Ectodermal cell (in vitro differentiated cells): ENCODE data around the gene STBD1.
"Not testable (repeated sequence)": the region's sequence is repeated elsewhere in the genome, so short reads cannot be mapped to it uniquely, and the experiment has no call there.

ENCODE experiments used
- H3K27ac ChIP-seq: 2 replicates; pipeline ENCODE4 v1.7.0; 2013; ENCODE audit warnings: mild to moderate bottlenecking, low read depth, low read length; ENCODE audit not compliant: insufficient read depth, poor library complexity, severe bottlenecking
- H3K27me3 ChIP-seq: 2 replicates; pipeline ENCODE4 v1.7.0; 2013; ENCODE audit warnings: mild to moderate bottlenecking, low read length; ENCODE audit not compliant: insufficient read depth, control insufficient read depth, poor library complexity, severe bottlenecking
- H3K36me3 ChIP-seq: one replicate; pipeline ENCODE4 v1.7.0; 2013; ENCODE audit warnings: low read length; ENCODE audit not compliant: control insufficient read depth, insufficient read depth
- H3K4me1 ChIP-seq: one replicate; pipeline ENCODE4 v1.7.0; 2013; ENCODE audit warnings: low read length; ENCODE audit not compliant: control insufficient read depth, insufficient read depth
- H3K4me3 ChIP-seq: 2 replicates; pipeline ENCODE4 v1.7.0; 2013; ENCODE audit warnings: low read depth, low read length, control low read depth; ENCODE audit not compliant: insufficient read depth
- H3K9me3 ChIP-seq: 2 replicates; pipeline ENCODE4 v1.7.0; 2013; ENCODE audit warnings: mild to moderate bottlenecking, low read length, moderate library complexity; ENCODE audit not compliant: control insufficient read depth
- WGBS, 2 experiments: methylation state at CpG; one replicate each; pipeline ENCODE4 v1.1.7; 2013; ENCODE audit warnings: missing lambda C conversion rate in 2 of 2; 5-methylcytosine and 5-hydroxymethylcytosine counted together

The STBD1 gene

DNA sequence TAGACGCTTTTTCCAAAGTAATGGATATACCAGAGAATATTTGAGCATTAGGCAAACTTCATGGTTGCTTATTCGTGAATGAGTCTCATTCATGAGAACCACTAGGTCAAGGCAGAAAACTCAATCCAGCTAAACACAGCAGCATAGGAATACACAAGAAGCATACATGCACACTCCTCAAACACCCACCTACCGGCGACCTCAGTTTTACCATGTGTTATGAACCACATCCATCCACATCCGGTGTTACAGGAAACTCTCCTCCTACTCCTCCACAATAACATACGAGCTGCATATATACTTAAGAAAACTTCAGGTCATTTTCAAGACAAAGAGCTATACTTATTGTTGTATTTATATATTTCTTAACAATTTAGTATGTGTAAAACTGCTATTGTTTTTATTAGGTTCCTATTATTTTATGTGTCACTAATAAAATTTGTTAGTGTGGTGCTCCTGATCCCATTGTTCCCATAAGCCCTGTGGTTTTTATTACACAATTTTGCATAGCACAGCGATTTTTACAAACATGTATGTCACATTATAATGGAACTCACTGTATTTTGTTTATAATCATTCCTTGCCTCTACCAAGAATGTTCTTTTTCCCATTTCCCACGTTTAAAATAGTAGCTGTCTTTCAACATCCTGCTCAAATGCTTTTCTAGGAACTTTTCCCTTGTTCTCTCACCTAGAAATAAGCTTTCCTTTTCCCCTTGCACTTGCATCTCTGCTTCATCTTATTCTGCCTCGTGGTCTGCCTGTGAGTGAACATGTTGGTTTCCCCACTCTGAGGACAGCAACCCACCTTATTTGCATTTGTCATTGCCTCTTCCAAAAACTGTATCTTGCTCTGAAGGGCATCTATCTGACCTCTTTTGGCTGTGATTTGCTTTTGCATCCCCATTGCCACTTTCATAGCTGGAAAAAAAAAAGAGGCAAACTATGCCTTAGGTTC is 48.3 kb downstream of the STBD1 start:
- 88 to 90% methylated on average over 9 of the region's 9 CpGs for WGBS, 2 experiments
- Histone ChIP-seq H3K9me3 (no peaks in the 10 kb centered on the region), H3K4me1 (no peaks in the 10 kb centered on the region), H3K36me3 (no peaks in the 10 kb centered on the region), H3K4me3 (no peak overlapping the region), H3K27me3 (no peaks in the 10 kb centered on the region), H3K27ac (no peak overlapping the region)

DNA sequence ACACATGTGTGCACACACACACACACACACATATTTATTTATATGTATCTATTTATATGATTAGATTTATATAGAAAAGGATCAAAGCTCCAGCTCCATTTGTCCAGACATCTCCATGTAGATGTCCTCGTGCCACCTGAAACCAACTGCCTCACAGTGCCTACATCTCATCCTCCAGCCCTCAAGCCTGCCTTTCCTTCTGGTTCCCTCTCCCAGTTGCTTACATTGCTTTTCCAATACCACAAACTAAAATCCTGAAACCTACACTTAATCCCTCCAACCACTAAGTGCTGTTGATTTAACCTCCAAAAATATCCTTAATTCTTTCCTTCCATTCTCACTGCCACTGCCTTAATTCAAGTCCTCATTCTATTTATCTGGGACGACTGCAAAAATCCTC is 51.4 kb downstream of the STBD1 start:
- Histone ChIP-seq H3K36me3 (no peaks in the 10 kb centered on the region), H3K27me3 (no peaks in the 10 kb centered on the region), H3K9me3 (no peaks in the 10 kb centered on the region), H3K4me1 (no peaks in the 10 kb centered on the region), H3K27ac (no peak overlapping the region), H3K4me3 (no peak overlapping the region)
- WGBS, 2 experiments = 89 to 92% methylated on average over 2 of the region's 2 CpGs

DNA sequence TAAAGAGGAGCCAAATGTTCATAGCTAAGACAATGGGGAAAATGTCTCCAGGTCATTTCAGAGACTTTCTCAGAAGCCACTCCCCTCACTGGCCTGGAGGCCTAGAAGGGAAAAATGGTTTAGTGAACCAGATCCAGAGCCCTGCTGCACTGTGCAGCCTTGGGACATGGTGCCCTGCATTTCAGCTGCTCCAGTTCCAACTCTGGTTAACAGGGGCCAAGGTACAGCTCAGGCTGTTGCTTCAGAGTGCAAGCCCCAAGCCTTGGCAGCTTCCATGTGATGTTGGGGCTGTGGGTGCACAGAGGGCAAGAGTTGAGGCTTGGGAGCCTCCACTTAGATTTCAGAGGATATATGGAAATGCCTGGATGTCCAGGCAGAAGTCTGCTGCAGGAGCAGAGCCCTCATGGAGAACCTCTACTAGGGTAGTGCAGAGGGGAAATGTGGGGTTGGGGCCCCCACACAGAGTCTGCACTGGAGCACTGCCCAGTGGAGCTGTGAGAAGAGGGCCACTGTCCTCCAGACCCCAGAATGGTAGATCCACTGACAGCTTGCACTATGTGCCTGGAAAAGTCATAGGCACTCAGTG is 53.4 kb downstream of the STBD1 start:
- not testable (repeated sequence) for H3K27ac ChIP-seq, H3K4me3 ChIP-seq, H3K9me3 ChIP-seq, H3K36me3 ChIP-seq, H3K27me3 ChIP-seq, H3K4me1 ChIP-seq
